Uterus (tissue), 4 donors: ENCODE results near the gene ALLC. TPM values are rescaled to one million over a fixed set of nuclear protein-coding genes. Genes with fewer than 3 reads are reported as not detected.

Source experiments
- DNase-seq, 2 donors: peaks; one replicate each; pipeline ENCODE4 v3.0.0-alpha.2; 2019 to 2020
- H3K27ac ChIP-seq, 2 donors: fragments of 200-600 bp; sonication (generic); 1 replicate in 1 of 2; 2 replicates in 1 of 2; pipeline ENCODE4 v1.5.1; 2016 to 2018
- H3K27me3 ChIP-seq, 2 donors: fragments of 200-600 bp; sonication (generic); one replicate each; pipeline ENCODE4 v1.5.1; 2018 to 2019; ENCODE audit warnings: control low read depth in 1 of 2
- H3K36me3 ChIP-seq, 2 donors: fragments of 200-600 bp; sonication (generic); one replicate each; pipeline ENCODE4 v1.5.1; 2019; ENCODE audit warnings: control low read depth in 1 of 2
- H3K4me1 ChIP-seq, 2 donors: fragments of 200-600 bp; sonication (generic); one replicate each; pipeline ENCODE4 v1.5.1; 2018 to 2019; ENCODE audit warnings: control low read depth in 1 of 2
- H3K4me3 ChIP-seq, 2 donors: fragments of 200-600 bp; sonication (generic); 1 replicate in 1 of 2; 2 replicates in 1 of 2; pipeline ENCODE4 v1.5.1; 2018 to 2019; ENCODE audit warnings: mild to moderate bottlenecking in 1 of 2
- H3K9me3 ChIP-seq, 2 donors: fragments of 200-600 bp; sonication (generic); one replicate each; pipeline ENCODE4 v1.5.1; 2019; ENCODE audit warnings: control low read depth in 1 of 2
- POLR2A ChIP-seq, 2 donors: fragments of 450-650 bp; IDR thresholded peaks; one replicate each; pipeline ENCODE4 v1.6.1; 2016; ENCODE audit warnings: antibody characterized with exemption in 2 of 2, mild to moderate bottlenecking in 1 of 2, moderate library complexity in 1 of 2
- intact Hi-C: fragments of 100-400 bp; cut with DNase I; formaldehyde crosslinking; loops from one replicate; pipeline ENCODE4 v1.15.1; 2023; ENCODE audit warnings: low total_unique reads
- total RNA-seq, 4 donors: library from RNA; depleted of rRNA in 3 of 4; stranded (reverse); fragments of >200 nt in 3 of 4; gene quantifications; one replicate each; pipeline versions ENCODE4 v1.1.0 to v1.2.4, GENCODE V29; 2014 to 2023
- TF ChIP-seq, protein P1 (sequence below), 4 experiments: fragments of 200-600 bp in 2 of 4; fragments of 450-650 bp in 2 of 4; sonication (generic) in 2 of 4; IDR thresholded peaks; one replicate each; pipeline ENCODE4 v1.5.1; 2016 to 2019; ENCODE audit warnings: antibody characterized with exemption in 4 of 4, mild to moderate bottlenecking in 2 of 4, moderate library complexity in 1 of 4
- donor health status: DM: yes; HTN: yes; CAD: no.

The ALLC gene
- total RNA-seq, 4 donors from 2014 or later, result not detected

DNA sequence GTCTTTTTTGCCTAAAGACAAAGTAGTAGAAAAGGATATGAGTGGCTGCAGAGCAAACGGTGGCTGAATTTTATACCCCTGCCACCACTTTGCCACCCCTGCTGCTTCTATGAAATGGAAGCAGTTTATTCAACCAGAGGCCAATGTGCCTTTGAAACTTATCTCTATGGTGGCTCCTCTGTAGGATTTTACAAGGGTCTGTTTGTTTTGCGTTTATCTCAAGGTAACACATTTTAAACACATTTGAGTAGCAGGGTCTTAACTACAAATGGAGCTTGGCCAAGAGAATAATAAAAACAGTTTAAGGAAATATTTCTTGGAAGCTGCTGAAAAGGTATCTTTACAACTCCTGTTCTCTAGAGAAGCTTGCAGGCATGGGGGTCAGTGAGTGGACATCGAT lies 6.1 kb downstream of the ALLC start:
- TF ChIP-seq, protein P1, sequence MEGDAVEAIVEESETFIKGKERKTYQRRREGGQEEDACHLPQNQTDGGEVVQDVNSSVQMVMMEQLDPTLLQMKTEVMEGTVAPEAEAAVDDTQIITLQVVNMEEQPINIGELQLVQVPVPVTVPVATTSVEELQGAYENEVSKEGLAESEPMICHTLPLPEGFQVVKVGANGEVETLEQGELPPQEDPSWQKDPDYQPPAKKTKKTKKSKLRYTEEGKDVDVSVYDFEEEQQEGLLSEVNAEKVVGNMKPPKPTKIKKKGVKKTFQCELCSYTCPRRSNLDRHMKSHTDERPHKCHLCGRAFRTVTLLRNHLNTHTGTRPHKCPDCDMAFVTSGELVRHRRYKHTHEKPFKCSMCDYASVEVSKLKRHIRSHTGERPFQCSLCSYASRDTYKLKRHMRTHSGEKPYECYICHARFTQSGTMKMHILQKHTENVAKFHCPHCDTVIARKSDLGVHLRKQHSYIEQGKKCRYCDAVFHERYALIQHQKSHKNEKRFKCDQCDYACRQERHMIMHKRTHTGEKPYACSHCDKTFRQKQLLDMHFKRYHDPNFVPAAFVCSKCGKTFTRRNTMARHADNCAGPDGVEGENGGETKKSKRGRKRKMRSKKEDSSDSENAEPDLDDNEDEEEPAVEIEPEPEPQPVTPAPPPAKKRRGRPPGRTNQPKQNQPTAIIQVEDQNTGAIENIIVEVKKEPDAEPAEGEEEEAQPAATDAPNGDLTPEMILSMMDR (IDR thresholded peaks at IDR 0.05), result no peak
- TF ChIP-seq POLR2A (IDR thresholded peaks at IDR 0.05), result no peak
- Histone ChIP-seq H3K4me3 (no peak overlapping the region), H3K27me3 (no peaks in the 10 kb centered on the region), H3K27ac (no peak overlapping the region), H3K9me3 (no peaks in the 10 kb centered on the region), H3K4me1 (no peaks in the 10 kb centered on the region), H3K36me3 (no peaks in the 10 kb centered on the region)
- intact Hi-C loops, result no loop called here
- DNase-seq, result no peak

DNA sequence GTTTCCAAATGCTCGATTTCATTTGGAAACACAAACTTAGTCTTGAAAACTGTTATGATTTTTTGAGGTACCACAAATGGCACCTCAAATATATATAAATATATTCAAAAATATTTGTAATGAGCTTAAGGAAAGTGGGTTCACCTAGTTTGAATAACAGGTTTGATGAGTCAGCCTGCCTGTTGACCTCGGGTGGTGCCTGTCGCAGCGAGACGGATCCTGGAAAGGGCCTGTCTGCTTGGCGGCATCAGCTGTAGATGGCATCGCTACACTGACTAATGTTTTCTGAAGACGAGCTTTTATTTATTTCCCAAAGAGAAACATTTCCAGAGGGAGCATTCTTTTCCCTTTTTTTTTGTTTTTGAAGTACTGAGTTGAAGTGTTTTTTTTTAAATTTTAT lies 6.9 kb downstream of the ALLC start:
- intact Hi-C loops, result no loop called here
- Histone ChIP-seq H3K27ac (no peak overlapping the region), H3K9me3 (no peaks in the 10 kb centered on the region), H3K27me3 (no peaks in the 10 kb centered on the region), H3K4me3 (no peak overlapping the region), H3K36me3 (no peaks in the 10 kb centered on the region), H3K4me1 (no peaks in the 10 kb centered on the region)
- no peak for DNase-seq
- TF ChIP-seq, protein P1 (IDR thresholded peaks at IDR 0.05), result no peak
- TF ChIP-seq POLR2A (IDR thresholded peaks at IDR 0.05), result no peak

DNA sequence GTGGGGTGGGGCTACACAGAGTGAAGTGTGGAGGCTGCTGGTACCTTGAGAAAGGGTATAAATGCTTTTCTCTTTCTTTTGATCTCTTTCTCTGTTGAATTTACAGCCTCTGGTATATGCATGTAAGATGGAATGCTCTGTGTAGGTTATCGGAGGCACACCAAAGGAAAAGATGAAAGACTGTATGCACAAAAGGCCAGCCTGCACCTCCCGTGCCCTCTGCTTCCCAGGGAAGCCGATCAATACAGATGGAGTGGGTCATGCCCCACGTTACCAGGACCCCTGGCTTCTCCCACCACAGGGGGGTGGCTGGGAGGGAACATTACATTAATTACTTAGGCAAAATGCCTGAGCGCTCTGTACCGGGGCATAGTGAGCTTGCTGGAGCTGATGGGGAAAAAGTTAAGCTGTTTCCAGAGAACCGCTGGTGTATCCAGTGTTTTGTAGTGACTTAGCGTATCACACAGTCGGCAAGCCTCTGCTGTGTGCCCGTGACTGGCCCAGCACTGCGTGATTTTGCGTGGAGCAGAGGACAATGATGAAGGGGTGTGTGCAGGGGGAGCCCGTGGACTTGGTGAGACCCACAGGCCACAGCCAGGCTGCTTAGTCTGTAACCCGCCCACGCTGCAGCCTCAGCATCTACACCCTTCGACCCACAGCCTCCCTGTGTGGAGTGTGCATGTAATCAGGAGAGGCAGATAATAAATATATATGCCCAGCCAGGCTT lies 8.0 kb downstream of the ALLC start:
- Histone ChIP-seq H3K36me3 (no peaks in the 10 kb centered on the region), H3K27ac (no peak overlapping the region), H3K4me3 (no peak overlapping the region), H3K4me1 (no peaks in the 10 kb centered on the region), H3K9me3 (no peaks in the 10 kb centered on the region), H3K27me3 (no peaks in the 10 kb centered on the region)
- intact Hi-C loops, result no loop called here
- TF ChIP-seq POLR2A (IDR thresholded peaks at IDR 0.05), result no peak
- TF ChIP-seq, protein P1 (IDR thresholded peaks at IDR 0.05), result no peak
- no peak for DNase-seq

DNA sequence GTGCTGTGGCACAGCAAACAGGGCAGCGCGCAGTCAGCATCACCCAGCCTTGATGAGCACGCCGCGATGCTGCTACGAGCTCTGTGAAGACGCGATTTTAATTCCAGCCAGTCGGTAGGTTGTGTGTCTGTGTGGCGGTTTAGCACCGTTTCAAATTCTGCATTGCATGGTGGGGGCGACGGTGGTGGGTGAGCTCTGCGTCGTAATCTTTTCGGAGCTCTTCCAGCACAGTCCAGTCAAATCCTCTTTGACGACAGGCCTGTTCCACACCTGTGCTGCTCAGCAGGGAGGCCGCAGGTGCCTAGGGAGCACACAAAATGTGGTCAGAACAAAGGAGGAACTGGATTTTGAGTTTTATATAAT lies 8.6 kb downstream of the ALLC start:
- H3K4me3 ChIP-seq, result no peak overlapping the region

DNA sequence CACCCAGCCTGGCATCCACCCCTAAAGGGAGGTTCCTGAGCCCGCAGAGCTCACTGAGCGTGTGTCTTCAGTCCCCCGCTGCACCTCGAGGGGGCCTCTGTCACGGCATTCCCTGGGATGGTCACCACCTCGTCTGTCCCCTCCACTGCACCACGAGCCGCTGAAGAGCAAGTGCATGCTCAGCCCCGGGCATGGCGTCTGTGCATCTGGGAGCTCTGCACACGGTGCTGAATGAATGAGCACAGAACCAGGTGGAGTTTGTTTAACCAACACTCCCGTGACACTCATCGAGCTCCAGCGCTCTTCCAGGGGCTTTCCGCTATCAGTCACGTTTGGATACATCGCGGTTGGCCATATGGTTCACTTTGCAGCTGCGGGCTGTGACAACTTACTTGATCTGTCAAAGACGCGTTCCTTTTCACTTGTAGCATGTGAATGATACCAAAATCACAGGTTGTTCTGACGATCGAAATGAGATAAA lies 9.2 kb downstream of the ALLC start:
- Histone ChIP-seq H3K27me3 (no peaks in the 10 kb centered on the region), H3K27ac (no peak overlapping the region), H3K36me3 (no peaks in the 10 kb centered on the region), H3K9me3 (no peaks in the 10 kb centered on the region), H3K4me3 (no peak overlapping the region), H3K4me1 (no peaks in the 10 kb centered on the region)
- intact Hi-C loops, result no loop called here
- TF ChIP-seq POLR2A (IDR thresholded peaks at IDR 0.05), result no peak
- TF ChIP-seq, protein P1 (IDR thresholded peaks at IDR 0.05), result no peak
- DNase-seq, result no peak

More for the DNA sequence above, 8.6 kb downstream of the ALLC start:
- no peak for DNase-seq
- TF ChIP-seq, protein P1 (IDR thresholded peaks at IDR 0.05), result no peak
- no peak for TF ChIP-seq POLR2A (IDR thresholded peaks at IDR 0.05)
- no peak overlapping the region for H3K27ac ChIP-seq
- H3K9me3 ChIP-seq, result no peaks in the 10 kb centered on the region
- no peaks in the 10 kb centered on the region for H3K36me3 ChIP-seq
- H3K4me1 ChIP-seq, result no peaks in the 10 kb centered on the region
- intact Hi-C loops, result no loop called here
- H3K27me3 ChIP-seq, result no peaks in the 10 kb centered on the region
